GM12801 (cell line): ENCODE data around the gene CD3G.

Experiments used
- CTCF ChIP-seq: IDR thresholded peaks from one replicate; pipeline ENCODE4 v1.5.1; 2011; ENCODE audit warnings: control low read depth; ENCODE audit not compliant: insufficient read length; ENCODE audit errors: extremely low read depth

CD3G gene

GRCh38 chr11:118366287-118366686 lies 22.1 kb downstream of the CD3G start:
- no peak for TF ChIP-seq CTCF

DNA sequence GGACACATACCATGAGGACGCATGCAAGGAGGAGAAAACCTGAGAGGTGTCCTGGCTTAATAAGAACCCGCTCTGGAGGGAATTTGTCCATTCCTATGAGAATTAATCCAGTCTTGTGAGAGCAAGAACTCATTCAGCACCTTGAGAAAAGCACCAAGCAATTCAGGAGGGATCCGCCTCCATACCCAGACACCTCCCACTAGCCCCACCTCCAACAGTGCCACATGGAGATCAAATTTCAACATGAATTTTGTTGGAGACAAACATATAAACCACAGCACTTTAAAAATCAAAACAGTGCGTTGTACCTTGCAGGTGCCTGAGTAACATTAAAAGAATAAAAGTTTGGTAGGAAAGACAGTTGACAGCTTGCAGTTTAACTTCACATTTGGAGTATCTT lies 26.6 kb downstream of the CD3G start:
- TF ChIP-seq CTCF, result no peak

GRCh38 chr11:118373263-118373662 lies 29.1 kb downstream of the CD3G start:
- no peak for TF ChIP-seq CTCF

- no peak for TF ChIP-seq CTCF
Measured at GRCh38 chr11:118373871-118374270, 29.7 kb downstream of the CD3G start.

DNA sequence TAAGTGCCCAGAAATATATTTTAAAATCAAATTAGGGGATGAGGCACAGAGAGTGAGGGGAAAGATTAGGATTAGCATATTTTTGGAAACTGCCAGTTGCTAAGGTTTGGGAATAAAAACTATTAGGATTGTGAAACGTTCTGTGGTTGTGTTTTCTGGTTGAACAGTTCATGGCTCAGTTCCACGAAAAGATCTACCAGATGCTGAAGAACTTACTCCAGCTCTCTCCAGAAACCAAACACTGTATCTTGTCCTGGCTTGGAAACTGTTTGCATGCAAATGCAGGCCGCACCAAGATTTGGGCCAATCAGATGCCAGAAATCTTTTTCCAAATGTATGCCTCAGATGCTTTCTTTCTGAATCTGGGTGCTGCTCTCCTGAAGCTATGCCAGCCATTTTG lies 30.6 kb downstream of the CD3G start:
- TF ChIP-seq CTCF, result no peak

DNA sequence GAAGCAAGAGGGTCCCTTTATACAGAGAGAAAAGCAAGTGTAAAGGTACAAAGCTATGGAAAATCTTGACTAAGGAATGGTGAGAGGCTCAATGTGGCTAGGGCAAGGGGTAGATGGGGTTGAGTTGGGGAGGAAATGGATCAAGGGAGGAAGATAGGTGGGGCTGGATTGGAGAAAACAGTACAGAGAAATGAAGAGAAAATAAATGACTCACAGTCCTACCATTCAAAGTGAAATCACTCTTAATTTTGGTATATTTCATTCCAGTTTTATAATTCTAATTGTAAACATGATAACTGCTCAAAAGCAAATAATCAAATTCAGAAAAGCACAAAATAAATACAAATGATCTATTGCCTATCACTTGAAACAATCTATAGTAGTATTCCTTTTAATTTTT lies 31.8 kb downstream of the CD3G start:
- no peak for TF ChIP-seq CTCF

DNA sequence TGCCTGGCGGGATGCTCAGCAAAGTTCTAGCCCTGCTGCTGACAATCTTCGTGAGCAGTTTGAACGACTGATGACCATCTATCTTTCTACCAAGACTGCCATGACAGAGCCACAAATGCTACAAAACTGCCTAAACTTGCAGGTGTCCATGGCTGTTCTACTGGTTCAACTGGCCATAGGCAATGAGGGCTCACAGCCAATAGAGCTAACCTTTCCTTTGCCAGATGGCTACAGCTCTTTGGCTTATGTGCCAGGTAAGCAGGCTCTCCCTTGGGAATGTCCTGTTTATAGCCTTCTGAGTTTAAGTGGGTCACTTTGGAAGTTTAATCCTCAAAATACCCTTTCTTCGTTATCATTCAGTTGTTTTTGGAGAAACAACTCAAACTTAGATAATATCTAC lies 35.4 kb downstream of the CD3G start:
- TF ChIP-seq CTCF, result no peak

DNA sequence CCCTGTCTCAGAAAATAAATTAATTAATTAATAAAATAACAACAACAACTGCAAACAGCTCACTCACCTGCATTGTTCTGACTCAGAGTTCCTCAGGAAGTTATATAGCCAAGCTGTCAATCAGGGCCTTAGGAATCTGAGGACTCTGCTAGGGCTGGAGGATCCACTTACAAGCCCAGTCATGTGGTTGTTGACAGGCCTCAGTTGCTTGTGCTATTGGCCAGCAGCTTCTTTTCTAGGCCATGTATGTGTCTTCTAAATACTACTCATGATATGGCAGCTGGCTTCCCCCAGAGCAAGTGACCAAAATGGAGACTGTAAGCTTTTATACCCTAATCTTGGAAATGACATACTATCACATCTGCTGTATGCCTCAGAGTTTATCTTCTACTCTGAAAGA lies 36.4 kb downstream of the CD3G start:
- no peak for TF ChIP-seq CTCF
